ENCODE results near the gene MBD6. TPM values are rescaled to one million over a fixed set of nuclear protein-coding genes. Genes with fewer than 3 reads are reported as not detected.

MBD6 gene
- polyA plus RNA-seq, 1 donor (not counting 4 experiments of a cell fraction or from before 2014, with no cell fraction given) = 1.8 TPM

DNA sequence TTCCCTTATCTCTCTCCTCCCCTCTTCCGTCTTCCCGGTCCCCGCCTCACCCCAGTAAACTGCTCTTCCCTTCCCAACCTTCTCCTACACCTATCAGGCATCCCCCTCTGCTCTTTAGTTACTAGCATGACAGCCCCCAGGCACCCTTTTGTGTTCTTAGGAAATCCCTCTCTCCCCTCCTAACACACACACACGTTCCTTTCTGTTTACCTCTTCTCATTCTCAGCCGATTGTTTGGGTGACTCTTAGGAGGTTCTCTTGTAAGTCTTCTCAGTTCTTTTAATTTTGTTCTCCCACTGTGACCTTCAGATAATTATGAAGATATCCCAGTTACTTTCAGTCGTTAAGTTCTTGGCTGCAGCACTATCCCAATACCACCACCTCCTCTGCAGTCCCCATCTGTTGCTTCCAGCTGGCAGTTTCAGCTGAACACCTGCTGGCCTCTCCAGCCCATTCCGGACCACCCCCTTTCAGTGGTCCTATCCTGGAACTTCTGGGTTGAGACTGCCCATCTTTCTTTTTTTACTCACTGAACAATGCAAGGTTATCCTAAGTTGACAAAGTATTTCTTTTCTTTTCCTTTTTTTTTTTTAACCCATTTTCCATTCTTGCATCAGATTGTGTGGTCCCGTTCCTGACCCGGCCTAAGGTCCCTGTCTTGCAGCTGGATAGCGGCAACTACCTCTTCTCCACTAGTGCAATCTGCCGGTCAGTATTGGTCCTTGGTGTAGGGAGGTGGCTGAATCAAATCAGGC lies 34.0 kb upstream of the MBD6 start:
- TF ChIP-seq, protein P1, sequence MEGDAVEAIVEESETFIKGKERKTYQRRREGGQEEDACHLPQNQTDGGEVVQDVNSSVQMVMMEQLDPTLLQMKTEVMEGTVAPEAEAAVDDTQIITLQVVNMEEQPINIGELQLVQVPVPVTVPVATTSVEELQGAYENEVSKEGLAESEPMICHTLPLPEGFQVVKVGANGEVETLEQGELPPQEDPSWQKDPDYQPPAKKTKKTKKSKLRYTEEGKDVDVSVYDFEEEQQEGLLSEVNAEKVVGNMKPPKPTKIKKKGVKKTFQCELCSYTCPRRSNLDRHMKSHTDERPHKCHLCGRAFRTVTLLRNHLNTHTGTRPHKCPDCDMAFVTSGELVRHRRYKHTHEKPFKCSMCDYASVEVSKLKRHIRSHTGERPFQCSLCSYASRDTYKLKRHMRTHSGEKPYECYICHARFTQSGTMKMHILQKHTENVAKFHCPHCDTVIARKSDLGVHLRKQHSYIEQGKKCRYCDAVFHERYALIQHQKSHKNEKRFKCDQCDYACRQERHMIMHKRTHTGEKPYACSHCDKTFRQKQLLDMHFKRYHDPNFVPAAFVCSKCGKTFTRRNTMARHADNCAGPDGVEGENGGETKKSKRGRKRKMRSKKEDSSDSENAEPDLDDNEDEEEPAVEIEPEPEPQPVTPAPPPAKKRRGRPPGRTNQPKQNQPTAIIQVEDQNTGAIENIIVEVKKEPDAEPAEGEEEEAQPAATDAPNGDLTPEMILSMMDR (optimal IDR thresholded peaks at IDR 0.05 in 1 of 3, IDR thresholded peaks at IDR 0.05 in 1 of 3, conservative IDR thresholded peaks at IDR 0.05 in 1 of 3; ENCODE audit: extremely low read depth in 1 of 3, insufficient read depth in 2 of 3, low read length in 3 of 3) = no peak
- no peak for TF ChIP-seq EZH2 (IDR thresholded peaks at IDR 0.05; ENCODE audit: low read length)
- DNase-seq (ENCODE audit: low read depth, low spot score) (no peak), FAIRE-seq (no peak)
- peaks cover 28% of the 10 kb centered on the region for H3K79me2 ChIP-seq (ENCODE audit: control insufficient read depth, insufficient read depth, low read length)
- peak overlapping the region; percentile 87 for H3K27ac ChIP-seq (ENCODE audit: control insufficient read depth, insufficient read depth, low read length)
- dilution Hi-C loops (cut with MboI; ENCODE audit: extremely low pct_ligation_motif_present, low sequenced_read_pairs) = no loop called here
- no peaks in the 10 kb centered on the region for H3K27me3 ChIP-seq (ENCODE audit: control insufficient read depth, extremely low read depth, insufficient read depth, low read length)
- H3K4me2 ChIP-seq (ENCODE audit: control insufficient read depth, extremely low read depth, insufficient read depth, low read depth, low read length) = peak overlapping the region; percentile 85
- H3K9me3 ChIP-seq (ENCODE audit: control insufficient read depth, low read depth, low read length) = no peaks in the 10 kb centered on the region
- no peaks in the 10 kb centered on the region for H4K20me1 ChIP-seq (ENCODE audit: control insufficient read depth, extremely low read depth, insufficient read depth, low read length)
- peak overlapping the region; percentile 87 for H2AFZ ChIP-seq (ENCODE audit: control insufficient read depth, low read length)
- H3K4me3 ChIP-seq (ENCODE audit: control insufficient read depth in 2 of 3, extremely low read depth in 1 of 3, insufficient read depth in 2 of 3, low read depth in 1 of 3, low read length in 3 of 3) = peak overlapping the region; percentile 81 to 99 (median 96)
- peaks cover 9% of the 10 kb centered on the region for H3K4me1 ChIP-seq (ENCODE audit: control insufficient read depth, extremely low read depth, insufficient read depth, low read length)
- H3K9ac ChIP-seq (ENCODE audit: control insufficient read depth, extremely low read depth, insufficient read depth, low read length) = peak overlapping the region; percentile 94
- no peaks in the 10 kb centered on the region for H3K9me1 ChIP-seq (ENCODE audit: control insufficient read depth, extremely low read depth, insufficient read depth, low read length)
- peaks cover 22 to 25% of the 10 kb centered on the region in 2 experiments for H3K36me3 ChIP-seq (ENCODE audit: control insufficient read depth in 2 of 2, extremely low read depth in 1 of 2, insufficient read depth in 2 of 2, low read length in 2 of 2)

DNA sequence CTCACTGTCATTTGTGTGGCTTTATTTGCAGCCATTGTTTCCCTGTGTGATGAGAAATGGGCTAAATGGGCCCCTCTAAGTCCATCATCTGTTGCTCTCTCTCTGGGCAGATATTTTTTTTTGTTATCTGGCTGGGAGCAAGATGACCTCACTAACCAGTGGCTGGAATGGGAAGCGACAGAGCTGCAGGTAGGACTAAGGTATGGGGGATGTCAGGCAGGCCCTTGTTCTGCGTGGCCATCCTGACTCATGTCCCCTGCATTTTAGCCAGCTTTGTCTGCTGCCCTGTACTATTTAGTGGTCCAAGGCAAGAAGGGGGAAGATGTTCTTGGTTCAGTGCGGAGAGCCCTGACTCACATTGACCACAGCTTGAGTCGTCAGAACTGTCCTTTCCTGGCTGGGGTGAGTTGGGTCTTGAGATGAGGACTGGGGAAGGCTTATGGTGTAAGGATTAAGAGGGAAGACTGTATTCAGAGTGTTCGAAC lies 33.4 kb upstream of the MBD6 start:
- Histone ChIP-seq H3K4me2 (ENCODE audit: control insufficient read depth, extremely low read depth, insufficient read depth, low read depth, low read length) (peak overlapping the region; percentile 85), H3K9me3 (ENCODE audit: control insufficient read depth, low read depth, low read length) (no peaks in the 10 kb centered on the region), H3K4me1 (ENCODE audit: control insufficient read depth, extremely low read depth, insufficient read depth, low read length) (peaks cover 9% of the 10 kb centered on the region), H3K36me3 (ENCODE audit: control insufficient read depth in 2 of 2, extremely low read depth in 1 of 2, insufficient read depth in 2 of 2, low read length in 2 of 2) (peaks cover 22 to 25% of the 10 kb centered on the region in 2 experiments), H3K27me3 (ENCODE audit: control insufficient read depth, extremely low read depth, insufficient read depth, low read length) (no peaks in the 10 kb centered on the region), H3K9ac (ENCODE audit: control insufficient read depth, extremely low read depth, insufficient read depth, low read length) (peak overlapping the region; percentile 94), H3K79me2 (ENCODE audit: control insufficient read depth, insufficient read depth, low read length) (peaks cover 28% of the 10 kb centered on the region), H3K9me1 (ENCODE audit: control insufficient read depth, extremely low read depth, insufficient read depth, low read length) (no peaks in the 10 kb centered on the region), H4K20me1 (ENCODE audit: control insufficient read depth, extremely low read depth, insufficient read depth, low read length) (no peaks in the 10 kb centered on the region), H2AFZ (ENCODE audit: control insufficient read depth, low read length) (no peak overlapping the region), H3K27ac (ENCODE audit: control insufficient read depth, insufficient read depth, low read length) (peak overlapping the region; percentile 87), H3K4me3 (ENCODE audit: control insufficient read depth in 2 of 3, extremely low read depth in 1 of 3, insufficient read depth in 2 of 3, low read depth in 1 of 3, low read length in 3 of 3) (peak overlapping the region; percentile 81 to 99 (median 96))
- dilution Hi-C loops (cut with MboI; ENCODE audit: extremely low pct_ligation_motif_present, low sequenced_read_pairs) = no loop called here
- no peak for TF ChIP-seq EZH2 (IDR thresholded peaks at IDR 0.05; ENCODE audit: low read length)
- TF ChIP-seq, protein P1 (optimal IDR thresholded peaks at IDR 0.05 in 1 of 3, IDR thresholded peaks at IDR 0.05 in 1 of 3, conservative IDR thresholded peaks at IDR 0.05 in 1 of 3; ENCODE audit: extremely low read depth in 1 of 3, insufficient read depth in 2 of 3, low read length in 3 of 3) = no peak
- FAIRE-seq = no peak
- no peak for DNase-seq (ENCODE audit: low read depth, low spot score)

Measured in keratinocyte (primary cell).